Cardiac fibroblast (primary cell): ENCODE measurements around the gene HJURP.

Source experiments
- DNase-seq, 2 donors: peaks; one replicate each; pipeline versions ENCODE4 v3.0.0 to v3.0.0-alpha.2; 2010; ENCODE audit warnings: low read depth in 2 of 2
- H3K4me3 ChIP-seq, 2 donors: replicated peaks in 1 of 2; 1 replicate in 1 of 2; 2 replicates in 1 of 2; pipeline ENCODE4 v1.5.1; 2011; ENCODE audit warnings: low read depth in 2 of 2, low read length in 2 of 2, mild to moderate bottlenecking in 2 of 2, moderate library complexity in 1 of 2
- TF ChIP-seq, protein P1 (sequence below): IDR thresholded peaks from one replicate; pipeline ENCODE4 v1.5.1; 2011; ENCODE audit warnings: low read depth, mild to moderate bottlenecking, low read length, inconsistent platforms

HJURP gene

DNA sequence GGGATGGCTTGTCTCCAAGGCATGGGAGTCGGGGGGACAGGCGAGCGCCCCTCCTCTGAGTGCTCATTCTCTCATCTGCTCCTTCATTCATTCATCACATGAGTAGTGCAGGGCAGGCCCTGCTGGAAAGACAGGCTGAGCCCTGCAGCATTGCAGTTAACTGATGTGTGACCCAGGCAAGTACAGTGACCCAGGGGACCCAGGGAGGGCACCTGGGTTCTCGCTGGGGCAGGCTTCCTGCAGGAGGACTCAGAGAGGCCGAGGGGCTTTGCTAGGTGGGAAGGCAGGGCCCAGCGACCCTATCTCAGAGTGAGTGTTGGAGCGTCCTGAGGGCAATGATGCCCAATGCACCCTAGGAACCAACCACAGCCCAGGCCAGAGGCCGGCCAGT is 30.6 kb downstream of the HJURP start:
- TF ChIP-seq, protein P1, sequence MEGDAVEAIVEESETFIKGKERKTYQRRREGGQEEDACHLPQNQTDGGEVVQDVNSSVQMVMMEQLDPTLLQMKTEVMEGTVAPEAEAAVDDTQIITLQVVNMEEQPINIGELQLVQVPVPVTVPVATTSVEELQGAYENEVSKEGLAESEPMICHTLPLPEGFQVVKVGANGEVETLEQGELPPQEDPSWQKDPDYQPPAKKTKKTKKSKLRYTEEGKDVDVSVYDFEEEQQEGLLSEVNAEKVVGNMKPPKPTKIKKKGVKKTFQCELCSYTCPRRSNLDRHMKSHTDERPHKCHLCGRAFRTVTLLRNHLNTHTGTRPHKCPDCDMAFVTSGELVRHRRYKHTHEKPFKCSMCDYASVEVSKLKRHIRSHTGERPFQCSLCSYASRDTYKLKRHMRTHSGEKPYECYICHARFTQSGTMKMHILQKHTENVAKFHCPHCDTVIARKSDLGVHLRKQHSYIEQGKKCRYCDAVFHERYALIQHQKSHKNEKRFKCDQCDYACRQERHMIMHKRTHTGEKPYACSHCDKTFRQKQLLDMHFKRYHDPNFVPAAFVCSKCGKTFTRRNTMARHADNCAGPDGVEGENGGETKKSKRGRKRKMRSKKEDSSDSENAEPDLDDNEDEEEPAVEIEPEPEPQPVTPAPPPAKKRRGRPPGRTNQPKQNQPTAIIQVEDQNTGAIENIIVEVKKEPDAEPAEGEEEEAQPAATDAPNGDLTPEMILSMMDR: no peak
- DNase-seq: no peak
- no peak overlapping the region for H3K4me3 ChIP-seq

DNA sequence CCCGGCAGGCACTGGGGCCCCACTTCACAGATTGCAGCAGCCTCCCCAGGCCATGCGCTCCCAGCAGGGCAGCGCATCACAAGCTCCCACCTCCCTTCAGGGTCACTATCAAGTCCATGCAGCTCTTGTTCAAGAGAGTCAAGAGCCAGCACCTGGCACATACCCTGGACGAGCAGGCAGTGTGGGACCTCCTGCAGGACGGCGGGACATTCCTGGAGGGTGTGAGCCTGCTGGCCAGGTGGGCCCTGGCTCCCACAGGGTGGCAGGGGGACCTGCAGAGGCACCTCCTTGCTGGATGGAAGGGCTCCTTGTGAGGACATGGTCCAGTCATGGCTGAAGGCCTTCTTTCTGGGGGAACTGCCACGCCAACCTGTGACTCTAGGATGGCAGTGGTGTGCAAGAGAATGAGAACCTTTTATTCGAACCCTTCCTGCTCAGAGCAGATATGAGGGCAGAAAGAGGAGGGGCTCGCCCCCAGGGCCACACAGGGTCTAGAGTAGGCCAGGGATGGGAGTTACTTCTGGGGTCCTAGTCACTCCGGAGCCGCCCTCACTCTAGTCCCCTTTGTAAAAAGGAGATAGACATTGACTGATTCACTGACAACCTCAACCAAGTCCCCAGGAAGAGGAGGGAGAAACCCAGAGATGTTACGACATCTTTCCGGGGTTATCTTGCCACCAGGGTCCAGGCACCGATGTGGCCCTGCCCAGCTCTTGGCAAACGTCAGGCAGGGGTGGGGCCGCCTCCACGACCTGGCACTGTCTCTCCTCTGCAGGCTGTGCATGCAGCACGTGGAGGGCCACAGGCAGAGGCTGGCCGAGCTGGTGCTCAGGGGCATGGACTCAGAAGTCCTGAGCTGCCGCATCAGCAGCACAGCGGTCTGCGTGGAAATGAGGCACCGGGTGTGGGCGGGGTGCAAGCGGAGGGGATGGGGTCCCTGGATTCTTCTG is 31.3 kb downstream of the HJURP start:
- TF ChIP-seq, protein P1: no peak
- no peak for DNase-seq
- H3K4me3 ChIP-seq: no peak overlapping the region

DNA sequence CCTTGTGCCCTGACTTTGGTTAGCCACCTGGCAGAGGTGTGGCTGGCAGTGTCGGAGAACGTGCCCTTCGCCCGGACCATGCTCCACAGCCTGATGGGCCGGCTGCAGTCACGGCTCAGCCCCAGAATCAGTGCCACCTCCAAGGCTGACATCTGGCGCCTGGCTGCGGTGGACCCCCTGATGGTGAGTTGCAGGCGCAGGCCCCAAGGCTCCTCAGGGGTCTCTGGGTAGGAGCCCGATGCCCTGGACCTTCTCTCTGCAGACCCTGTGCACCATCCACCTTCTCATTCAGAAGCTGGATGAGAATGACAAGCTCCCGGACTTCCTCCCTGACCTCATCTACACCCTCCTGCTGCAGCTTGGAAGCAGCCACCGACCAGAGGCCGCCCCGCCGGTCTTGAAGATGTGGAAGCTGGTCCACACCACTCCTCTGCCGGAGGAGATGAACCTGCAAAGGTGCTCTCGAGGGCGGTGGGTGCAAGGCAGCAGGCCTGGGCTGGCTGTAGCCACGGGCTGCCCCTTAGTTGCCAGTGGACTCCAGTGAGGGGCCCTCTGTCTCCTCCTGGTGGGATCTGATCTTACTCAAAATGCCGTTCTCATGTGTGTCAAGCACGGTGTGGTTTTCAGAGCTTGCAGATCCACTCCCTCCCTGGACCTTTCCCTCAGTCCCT is 32.1 kb downstream of the HJURP start:
- no peak overlapping the region for H3K4me3 ChIP-seq
- TF ChIP-seq, protein P1: no peak
- DNase-seq: no peak

DNA sequence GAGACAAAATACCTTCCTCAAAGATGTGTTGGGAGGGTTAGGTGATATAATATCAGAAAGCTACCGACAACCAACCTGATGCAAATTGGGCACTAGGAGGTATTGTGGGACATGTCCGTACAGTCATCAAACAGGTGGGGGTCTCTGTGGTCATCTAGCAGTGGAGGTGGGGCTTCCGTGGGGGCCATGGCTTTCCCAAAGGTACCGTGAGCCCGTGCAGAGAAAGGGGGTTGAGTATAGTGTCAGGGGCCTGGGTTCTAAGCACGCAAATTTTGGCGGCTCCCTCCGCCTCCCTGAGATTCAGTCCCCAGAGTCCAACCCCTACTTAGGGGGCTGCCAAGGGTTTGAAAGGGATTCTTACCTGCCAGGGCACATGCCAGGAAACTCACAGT is 32.6 kb downstream of the HJURP start:
- TF ChIP-seq, protein P1: no peak
- no peak overlapping the region for H3K4me3 ChIP-seq
- no peak for DNase-seq

DNA sequence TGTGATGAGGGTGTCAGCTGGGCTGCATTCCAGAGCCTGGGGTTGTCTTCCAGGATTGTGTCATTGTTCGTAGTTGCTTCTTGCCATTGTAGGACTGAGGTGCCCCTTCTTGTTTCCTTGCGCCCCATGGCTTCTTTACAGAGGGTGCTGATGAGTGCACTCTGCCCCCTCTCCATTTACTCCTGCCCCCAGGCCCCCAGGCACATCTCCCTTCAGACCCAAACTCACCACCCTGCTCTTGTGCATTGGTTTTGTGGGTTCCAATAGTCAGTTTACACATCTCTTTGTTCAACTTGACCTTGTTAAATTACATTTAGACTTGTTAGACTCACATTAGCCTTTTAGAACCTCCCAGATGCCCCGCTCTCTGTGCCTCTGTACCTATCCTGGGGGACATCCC is 33.1 kb downstream of the HJURP start:
- TF ChIP-seq, protein P1: no peak
- DNase-seq: no peak
- no peak overlapping the region for H3K4me3 ChIP-seq

DNA sequence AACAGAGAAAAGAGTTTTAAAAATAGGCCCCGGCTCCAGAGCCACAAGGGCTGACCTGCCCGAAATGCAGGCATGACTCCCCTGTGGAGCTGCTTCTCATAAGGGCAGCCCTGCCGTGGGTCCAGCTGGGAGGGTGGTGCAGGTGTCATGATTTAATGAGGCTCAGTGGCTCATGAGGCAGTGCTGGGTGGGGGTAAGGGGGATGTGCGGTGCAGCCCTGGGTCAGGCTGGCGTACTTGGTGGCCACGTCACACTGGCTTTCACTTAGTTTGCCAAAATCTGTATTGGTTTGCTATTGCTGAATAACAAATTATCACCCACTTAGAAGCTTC is 33.6 kb downstream of the HJURP start:
- no peak for DNase-seq
- TF ChIP-seq, protein P1: no peak

More for the DNA sequence above, 33.6 kb downstream of the HJURP start:
- H3K4me3 ChIP-seq: no peak overlapping the region
